ENCODE measurements around the gene ECI1.

ECI1 gene

GRCh38 chr16:2229632-2230250 is 21.6 kb downstream of the ECI1 start:
- no peak for DNase-seq
- Histone ChIP-seq H3K4me2 (ENCODE audit: low read depth, low read length) (no peak overlapping the region), H3K27me3 (replicated peaks; ENCODE audit: insufficient read depth, low read length) (no peaks in the 10 kb centered on the region), H4K20me1 (ENCODE audit: insufficient read depth, low read length) (no peaks in the 10 kb centered on the region), H3K36me3 (replicated peaks; ENCODE audit: insufficient read depth, low read length) (no peaks in the 10 kb centered on the region), H3K79me2 (ENCODE audit: low read length) (peaks cover 41% of the 10 kb centered on the region), H3K9me2 (replicated peaks; ENCODE audit: insufficient read depth, low read length) (no peaks in the 10 kb centered on the region), H2AFZ (ENCODE audit: low read length) (no peak overlapping the region), H3F3A (ENCODE audit: insufficient read depth, low read length) (no peaks in the 10 kb centered on the region), H3K9me3 (replicated peaks; ENCODE audit: insufficient read depth, low read length) (no peaks in the 10 kb centered on the region), H3K4me1 (ENCODE audit: low read length) (no peaks in the 10 kb centered on the region), H3K4me3 (ENCODE audit: low read length) (no peak overlapping the region), H3K9ac (ENCODE audit: low read length) (no peak overlapping the region), H3K27ac (ENCODE audit: low read length) (no peak overlapping the region)
- TF ChIP-seq EZH2phosphoT487 (IDR thresholded peaks at IDR 0.05; ENCODE audit: low read length) (no peak), CTCF (IDR thresholded peaks at IDR 0.05; ENCODE audit: low read length) (no peak), EZH2 (optimal IDR thresholded peaks at IDR 0.05; ENCODE audit: low read depth, low read length) (no peak)

- H3K9ac ChIP-seq (ENCODE audit: low read length): no peak overlapping the region
- H3K36me3 ChIP-seq (replicated peaks; ENCODE audit: insufficient read depth, low read length): no peaks in the 10 kb centered on the region
Observed at GRCh38 chr16:2229091-2229490, 22.3 kb downstream of the ECI1 start.

GRCh38 chr16:2228161-2228824 is 23.1 kb downstream of the ECI1 start:
- no peaks in the 10 kb centered on the region for H3K9me3 ChIP-seq (replicated peaks; ENCODE audit: insufficient read depth, low read length)
- no peak overlapping the region for H3K9ac ChIP-seq (ENCODE audit: low read length)
- no peak overlapping the region for H3K4me3 ChIP-seq (ENCODE audit: low read length)
- H4K20me1 ChIP-seq (ENCODE audit: insufficient read depth, low read length): no peaks in the 10 kb centered on the region
- peaks cover 53% of the 10 kb centered on the region for H3K79me2 ChIP-seq (ENCODE audit: low read length)
- H2AFZ ChIP-seq (ENCODE audit: low read length): no peak overlapping the region
- TF ChIP-seq EZH2phosphoT487 (IDR thresholded peaks at IDR 0.05; ENCODE audit: low read length): no peak
- TF ChIP-seq EZH2 (optimal IDR thresholded peaks at IDR 0.05; ENCODE audit: low read depth, low read length): no peak
- H3K4me2 ChIP-seq (ENCODE audit: low read depth, low read length): no peak overlapping the region
- H3K9me2 ChIP-seq (replicated peaks; ENCODE audit: insufficient read depth, low read length): no peaks in the 10 kb centered on the region
- no peaks in the 10 kb centered on the region for H3F3A ChIP-seq (ENCODE audit: insufficient read depth, low read length)
- DNase-seq: no peak
- H3K4me1 ChIP-seq (ENCODE audit: low read length): no peaks in the 10 kb centered on the region
- H3K27me3 ChIP-seq (replicated peaks; ENCODE audit: insufficient read depth, low read length): no peaks in the 10 kb centered on the region
- H3K27ac ChIP-seq (ENCODE audit: low read length): no peak overlapping the region
- no peaks in the 10 kb centered on the region for H3K36me3 ChIP-seq (replicated peaks; ENCODE audit: insufficient read depth, low read length)

More at GRCh38 chr16:2229091-2229490, 22.3 kb downstream of the ECI1 start:
- Histone ChIP-seq H3K27ac (ENCODE audit: low read length) (no peak overlapping the region), H3K27me3 (replicated peaks; ENCODE audit: insufficient read depth, low read length) (no peaks in the 10 kb centered on the region), H3K4me2 (ENCODE audit: low read depth, low read length) (no peak overlapping the region), H3K79me2 (ENCODE audit: low read length) (peaks cover 47% of the 10 kb centered on the region), H4K20me1 (ENCODE audit: insufficient read depth, low read length) (no peaks in the 10 kb centered on the region), H2AFZ (ENCODE audit: low read length) (no peak overlapping the region), H3K9me2 (replicated peaks; ENCODE audit: insufficient read depth, low read length) (no peaks in the 10 kb centered on the region), H3K9me3 (replicated peaks; ENCODE audit: insufficient read depth, low read length) (no peaks in the 10 kb centered on the region), H3K4me3 (ENCODE audit: low read length) (no peak overlapping the region), H3K4me1 (ENCODE audit: low read length) (no peaks in the 10 kb centered on the region), H3F3A (ENCODE audit: insufficient read depth, low read length) (no peaks in the 10 kb centered on the region)
- no peak for DNase-seq
- TF ChIP-seq EZH2 (optimal IDR thresholded peaks at IDR 0.05; ENCODE audit: low read depth, low read length): no peak

- no peaks in the 10 kb centered on the region for H3K27me3 ChIP-seq (replicated peaks; ENCODE audit: insufficient read depth, low read length)
- no peak overlapping the region for H3K4me2 ChIP-seq (ENCODE audit: low read depth, low read length)
- no peak overlapping the region for H3K4me3 ChIP-seq (ENCODE audit: low read length)
- no peaks in the 10 kb centered on the region for H3K36me3 ChIP-seq (replicated peaks; ENCODE audit: insufficient read depth, low read length)
- no peaks in the 10 kb centered on the region for H3K4me1 ChIP-seq (ENCODE audit: low read length)
- DNase-seq: no peak
- 0 out of 2 replicates have a peak, but pooled peaks cover 3% of the 10 kb centered on the region for H3F3A ChIP-seq (ENCODE audit: insufficient read depth, low read length)
- no peaks in the 10 kb centered on the region for H3K9me2 ChIP-seq (replicated peaks; ENCODE audit: insufficient read depth, low read length)
- no peaks in the 10 kb centered on the region for H3K9me3 ChIP-seq (replicated peaks; ENCODE audit: insufficient read depth, low read length)
- H3K79me2 ChIP-seq (ENCODE audit: low read length): peaks cover 53% of the 10 kb centered on the region
- H3K27ac ChIP-seq (ENCODE audit: low read length): no peak overlapping the region
- no peaks in the 10 kb centered on the region for H4K20me1 ChIP-seq (ENCODE audit: insufficient read depth, low read length)
- no peak overlapping the region for H2AFZ ChIP-seq (ENCODE audit: low read length)
- H3K9ac ChIP-seq (ENCODE audit: low read length): no peak overlapping the region
- no peak for TF ChIP-seq EZH2phosphoT487 (IDR thresholded peaks at IDR 0.05; ENCODE audit: low read length)
- no peak for TF ChIP-seq EZH2 (optimal IDR thresholded peaks at IDR 0.05; ENCODE audit: low read depth, low read length)
- TF ChIP-seq CTCF (IDR thresholded peaks at IDR 0.05; ENCODE audit: low read length): no peak
Observed at GRCh38 chr16:2226918-2227317, 24.5 kb downstream of the ECI1 start.
